ENCODE data around the gene BRD1.

The BRD1 gene

DNA sequence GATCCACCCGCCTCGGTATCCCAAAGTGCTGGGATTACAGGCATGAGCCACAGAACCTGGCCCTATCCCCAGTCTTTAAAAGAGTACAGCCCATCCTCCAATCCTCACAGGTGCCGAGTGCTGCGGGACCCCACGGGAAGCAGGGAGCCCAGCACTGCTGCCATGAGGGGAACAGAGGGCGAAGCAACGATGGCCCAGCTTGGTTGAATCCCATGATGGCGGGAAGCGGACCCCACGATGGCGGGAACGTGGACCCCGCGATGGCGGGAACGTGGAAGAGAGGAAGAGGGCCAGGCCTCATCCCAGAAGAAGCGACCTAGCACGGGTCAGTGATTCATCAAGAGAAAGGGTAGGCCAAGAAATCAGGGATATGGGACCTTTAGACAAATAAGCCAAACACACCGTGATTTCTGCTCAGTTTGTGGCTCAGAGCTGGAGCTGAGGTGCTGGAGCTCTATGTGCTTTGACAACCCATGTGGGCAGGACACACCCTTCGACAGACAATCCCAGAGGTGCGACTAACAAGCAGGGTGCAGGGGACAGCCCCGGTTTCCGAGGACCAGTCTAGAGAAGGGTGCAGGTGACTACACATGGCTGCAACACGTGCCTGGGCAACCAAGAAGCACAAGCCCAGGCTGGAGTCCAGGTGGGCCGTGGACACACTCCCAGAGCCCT lies 30.9 kb downstream of the BRD1 start:
- TF ChIP-seq YY1 (IDR thresholded peaks at IDR 0.05; ENCODE audit: low read depth), result no peak

DNA sequence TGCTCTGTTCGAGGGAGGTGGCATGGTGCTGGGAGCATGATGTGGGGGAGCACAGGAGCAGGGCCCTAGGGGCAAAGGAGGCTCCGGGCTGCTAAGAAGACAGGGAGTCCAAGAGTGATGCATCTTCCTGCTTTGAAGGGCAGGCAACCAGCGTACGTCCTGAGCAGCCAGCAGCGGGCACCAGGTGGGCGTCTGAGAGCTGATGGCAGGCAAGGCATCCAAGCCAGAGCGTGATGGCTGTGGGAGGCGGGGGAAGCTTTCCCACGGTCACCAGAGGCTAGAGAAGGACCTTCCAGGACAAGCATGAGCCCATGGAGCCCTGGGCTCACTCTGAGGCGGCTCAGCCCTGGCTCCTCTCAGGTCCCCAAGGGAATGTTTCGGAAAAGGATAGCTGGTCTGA lies 32.2 kb downstream of the BRD1 start:
- no peak for TF ChIP-seq FOXM1 (IDR thresholded peaks at IDR 0.05; ENCODE audit: borderline replicate concordance, low read depth)
- no peak for TF ChIP-seq EGR1 (IDR thresholded peaks at IDR 0.05)
- TF ChIP-seq RAD21 (IDR thresholded peaks at IDR 0.05; ENCODE audit: low read depth), result no peak
- TF ChIP-seq ZBTB7A (IDR thresholded peaks at IDR 0.05; ENCODE audit: low read depth), result no peak
- no peak for TF ChIP-seq TCF12 (IDR thresholded peaks at IDR 0.05; ENCODE audit: low read depth)

- TF ChIP-seq CREB1 (IDR thresholded peaks at IDR 0.05; ENCODE audit: low read depth) (no peak), TEAD4 (IDR thresholded peaks at IDR 0.05) (no peak), RAD21 (IDR thresholded peaks at IDR 0.05; ENCODE audit: low read depth) (no peak), ZBTB7A (IDR thresholded peaks at IDR 0.05; ENCODE audit: low read depth) (no peak), TCF12 (IDR thresholded peaks at IDR 0.05; ENCODE audit: low read depth) (no peak), FOXM1 (IDR thresholded peaks at IDR 0.05; ENCODE audit: borderline replicate concordance, low read depth) (no peak)
- TF ChIP-seq, protein P1, sequence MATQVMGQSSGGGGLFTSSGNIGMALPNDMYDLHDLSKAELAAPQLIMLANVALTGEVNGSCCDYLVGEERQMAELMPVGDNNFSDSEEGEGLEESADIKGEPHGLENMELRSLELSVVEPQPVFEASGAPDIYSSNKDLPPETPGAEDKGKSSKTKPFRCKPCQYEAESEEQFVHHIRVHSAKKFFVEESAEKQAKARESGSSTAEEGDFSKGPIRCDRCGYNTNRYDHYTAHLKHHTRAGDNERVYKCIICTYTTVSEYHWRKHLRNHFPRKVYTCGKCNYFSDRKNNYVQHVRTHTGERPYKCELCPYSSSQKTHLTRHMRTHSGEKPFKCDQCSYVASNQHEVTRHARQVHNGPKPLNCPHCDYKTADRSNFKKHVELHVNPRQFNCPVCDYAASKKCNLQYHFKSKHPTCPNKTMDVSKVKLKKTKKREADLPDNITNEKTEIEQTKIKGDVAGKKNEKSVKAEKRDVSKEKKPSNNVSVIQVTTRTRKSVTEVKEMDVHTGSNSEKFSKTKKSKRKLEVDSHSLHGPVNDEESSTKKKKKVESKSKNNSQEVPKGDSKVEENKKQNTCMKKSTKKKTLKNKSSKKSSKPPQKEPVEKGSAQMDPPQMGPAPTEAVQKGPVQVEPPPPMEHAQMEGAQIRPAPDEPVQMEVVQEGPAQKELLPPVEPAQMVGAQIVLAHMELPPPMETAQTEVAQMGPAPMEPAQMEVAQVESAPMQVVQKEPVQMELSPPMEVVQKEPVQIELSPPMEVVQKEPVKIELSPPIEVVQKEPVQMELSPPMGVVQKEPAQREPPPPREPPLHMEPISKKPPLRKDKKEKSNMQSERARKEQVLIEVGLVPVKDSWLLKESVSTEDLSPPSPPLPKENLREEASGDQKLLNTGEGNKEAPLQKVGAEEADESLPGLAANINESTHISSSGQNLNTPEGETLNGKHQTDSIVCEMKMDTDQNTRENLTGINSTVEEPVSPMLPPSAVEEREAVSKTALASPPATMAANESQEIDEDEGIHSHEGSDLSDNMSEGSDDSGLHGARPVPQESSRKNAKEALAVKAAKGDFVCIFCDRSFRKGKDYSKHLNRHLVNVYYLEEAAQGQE (IDR thresholded peaks at IDR 0.05; ENCODE audit: low read depth), result no peak
- TF ChIP-seq, protein P2, sequence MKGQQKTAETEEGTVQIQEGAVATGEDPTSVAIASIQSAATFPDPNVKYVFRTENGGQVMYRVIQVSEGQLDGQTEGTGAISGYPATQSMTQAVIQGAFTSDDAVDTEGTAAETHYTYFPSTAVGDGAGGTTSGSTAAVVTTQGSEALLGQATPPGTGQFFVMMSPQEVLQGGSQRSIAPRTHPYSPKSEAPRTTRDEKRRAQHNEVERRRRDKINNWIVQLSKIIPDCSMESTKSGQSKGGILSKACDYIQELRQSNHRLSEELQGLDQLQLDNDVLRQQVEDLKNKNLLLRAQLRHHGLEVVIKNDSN (IDR thresholded peaks at IDR 0.05), result no peak
These were observed 33.8 kb downstream of the BRD1 start for GRCh38 chr22:49793871-49794270.

- TF ChIP-seq EGR1 (IDR thresholded peaks at IDR 0.05) (no peak), FOXM1 (IDR thresholded peaks at IDR 0.05; ENCODE audit: borderline replicate concordance, low read depth) (no peak), TEAD4 (IDR thresholded peaks at IDR 0.05) (no peak), CEBPB (IDR thresholded peaks at IDR 0.05) (no peak), EP300 (IDR thresholded peaks at IDR 0.05; ENCODE audit: borderline replicate concordance) (no peak), TCF12 (IDR thresholded peaks at IDR 0.05; ENCODE audit: low read depth) (no peak), CREB1 (IDR thresholded peaks at IDR 0.05; ENCODE audit: low read depth) (no peak), YY1 (IDR thresholded peaks at IDR 0.05; ENCODE audit: low read depth) (no peak)
- TF ChIP-seq, protein P2 (IDR thresholded peaks at IDR 0.05), result no peak
These were observed 34.4 kb downstream of the BRD1 start for GRCh38 chr22:49793296-49793695.

DNA sequence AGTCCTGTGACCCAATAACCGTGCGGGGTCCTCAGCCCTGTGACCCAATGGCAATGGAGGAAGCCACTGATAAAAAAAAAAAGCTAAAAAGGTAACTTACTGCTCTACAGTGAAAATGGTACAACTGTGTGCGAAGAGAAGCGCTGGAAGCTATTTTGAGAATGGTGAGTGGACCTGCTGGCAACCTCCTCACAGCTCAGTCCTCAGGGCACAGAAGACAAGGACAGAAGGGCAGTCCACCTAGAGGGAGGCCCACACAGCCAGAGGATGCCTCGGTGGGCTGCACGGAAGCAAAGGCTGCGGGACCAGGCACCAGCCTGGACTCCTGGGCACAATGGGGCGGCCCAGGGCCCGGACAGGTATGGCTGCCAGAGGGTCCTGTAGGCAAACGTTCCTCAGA lies 35.6 kb downstream of the BRD1 start:
- TF ChIP-seq CREB1 (IDR thresholded peaks at IDR 0.05; ENCODE audit: low read depth) (no peak), TAF1 (IDR thresholded peaks at IDR 0.05; ENCODE audit: low read depth) (no peak), YY1 (IDR thresholded peaks at IDR 0.05; ENCODE audit: low read depth) (no peak), CEBPB (IDR thresholded peaks at IDR 0.05) (no peak), NFIC (IDR thresholded peaks at IDR 0.05) (no peak), EP300 (IDR thresholded peaks at IDR 0.05; ENCODE audit: borderline replicate concordance) (no peak), TEAD4 (IDR thresholded peaks at IDR 0.05) (no peak), TCF12 (IDR thresholded peaks at IDR 0.05; ENCODE audit: low read depth) (no peak), EGR1 (IDR thresholded peaks at IDR 0.05) (no peak)
- TF ChIP-seq, protein P3, sequence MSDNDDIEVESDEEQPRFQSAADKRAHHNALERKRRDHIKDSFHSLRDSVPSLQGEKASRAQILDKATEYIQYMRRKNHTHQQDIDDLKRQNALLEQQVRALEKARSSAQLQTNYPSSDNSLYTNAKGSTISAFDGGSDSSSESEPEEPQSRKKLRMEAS (IDR thresholded peaks at IDR 0.05), result no peak
- TF ChIP-seq, protein P1 (IDR thresholded peaks at IDR 0.05; ENCODE audit: low read depth), result no peak

GRCh38 chr22:49791682-49792081 lies 36.0 kb downstream of the BRD1 start:
- TF ChIP-seq TEAD4 (IDR thresholded peaks at IDR 0.05) (no peak), ZBTB7A (IDR thresholded peaks at IDR 0.05; ENCODE audit: low read depth) (no peak)

GRCh38 chr22:49790912-49791311 lies 36.8 kb downstream of the BRD1 start:
- TF ChIP-seq, protein P3 (IDR thresholded peaks at IDR 0.05), result no peak
- no peak for TF ChIP-seq EP300 (IDR thresholded peaks at IDR 0.05; ENCODE audit: borderline replicate concordance)
